ENCODE measurements around the gene CSRNP3.

Gene CSRNP3, protein sequence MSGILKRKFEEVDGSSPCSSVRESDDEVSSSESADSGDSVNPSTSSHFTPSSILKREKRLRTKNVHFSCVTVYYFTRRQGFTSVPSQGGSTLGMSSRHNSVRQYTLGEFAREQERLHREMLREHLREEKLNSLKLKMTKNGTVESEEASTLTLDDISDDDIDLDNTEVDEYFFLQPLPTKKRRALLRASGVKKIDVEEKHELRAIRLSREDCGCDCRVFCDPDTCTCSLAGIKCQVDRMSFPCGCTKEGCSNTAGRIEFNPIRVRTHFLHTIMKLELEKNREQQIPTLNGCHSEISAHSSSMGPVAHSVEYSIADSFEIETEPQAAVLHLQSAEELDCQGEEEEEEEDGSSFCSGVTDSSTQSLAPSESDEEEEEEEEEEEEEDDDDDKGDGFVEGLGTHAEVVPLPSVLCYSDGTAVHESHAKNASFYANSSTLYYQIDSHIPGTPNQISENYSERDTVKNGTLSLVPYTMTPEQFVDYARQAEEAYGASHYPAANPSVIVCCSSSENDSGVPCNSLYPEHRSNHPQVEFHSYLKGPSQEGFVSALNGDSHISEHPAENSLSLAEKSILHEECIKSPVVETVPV

DNA sequence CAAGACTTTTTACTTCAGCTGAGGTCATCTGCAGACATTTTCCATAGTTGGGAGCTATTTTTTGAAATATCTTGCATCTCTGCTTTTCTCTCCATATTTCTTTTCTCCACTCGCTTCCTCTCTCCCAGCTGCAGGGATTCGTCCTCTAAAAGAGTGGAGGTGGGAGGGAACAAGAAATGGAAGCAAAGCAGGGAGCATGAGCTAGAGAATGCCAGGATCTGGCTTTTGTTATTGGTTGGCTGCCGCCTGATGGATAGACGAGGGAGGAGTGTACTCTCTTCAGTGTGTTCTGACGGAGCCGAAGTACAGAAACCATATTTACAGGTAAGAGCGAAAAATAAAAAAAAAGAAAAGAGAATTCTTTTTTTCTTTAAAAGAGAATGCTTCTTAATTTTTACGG, at the start of gene CSRNP3:
Gene CSRNP3 (plus strand): TSS at position 282 of the 400 bp plus-strand sequence. CDS start 125,368 bp downstream, outside the sequence.
- DNase-seq: no peak

- no peak for DNase-seq
Observed at GRCh38 chr2:165420231-165420630, 49.3 kb upstream of the CSRNP3 start.

DNA sequence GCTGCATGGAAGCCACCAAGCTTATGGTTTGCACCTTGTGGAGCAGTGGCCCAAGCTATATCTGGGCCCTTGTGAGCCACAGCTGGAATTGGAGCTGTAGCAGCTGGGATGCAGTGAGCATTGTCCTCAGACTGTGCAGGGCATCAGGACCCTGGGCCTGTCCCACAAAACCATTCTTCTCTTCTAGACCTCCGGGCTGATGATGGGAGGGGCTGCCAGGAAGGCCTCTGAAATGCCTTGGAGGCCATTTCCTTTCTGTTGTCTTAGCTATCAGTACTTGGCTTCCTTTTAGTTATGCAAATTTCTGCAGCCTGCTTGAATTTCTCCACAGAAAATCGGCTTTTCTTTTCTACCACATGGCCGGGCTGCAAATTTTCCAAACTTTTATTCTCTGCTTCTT, 46.4 kb upstream of the CSRNP3 start:
- no peak for DNase-seq

DNA sequence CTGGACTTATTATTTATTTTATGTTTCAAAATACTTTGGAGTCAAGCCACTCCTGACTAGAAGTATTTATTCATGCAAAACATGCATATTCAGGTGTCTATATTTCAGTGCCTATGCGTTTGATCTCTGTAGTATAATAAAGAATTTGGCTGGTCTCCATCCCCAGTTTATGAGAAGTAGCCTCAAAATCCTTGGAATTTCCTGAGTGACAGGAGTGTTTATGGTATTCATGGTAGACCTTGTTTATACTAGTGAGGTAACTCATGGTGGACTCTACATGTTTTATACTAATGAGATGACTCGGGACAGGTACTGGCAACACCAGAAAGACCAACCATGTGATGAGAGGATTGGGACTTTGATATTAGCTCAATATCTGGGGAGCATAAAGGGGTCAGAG, 43.9 kb upstream of the CSRNP3 start:
- no peak for DNase-seq

DNA sequence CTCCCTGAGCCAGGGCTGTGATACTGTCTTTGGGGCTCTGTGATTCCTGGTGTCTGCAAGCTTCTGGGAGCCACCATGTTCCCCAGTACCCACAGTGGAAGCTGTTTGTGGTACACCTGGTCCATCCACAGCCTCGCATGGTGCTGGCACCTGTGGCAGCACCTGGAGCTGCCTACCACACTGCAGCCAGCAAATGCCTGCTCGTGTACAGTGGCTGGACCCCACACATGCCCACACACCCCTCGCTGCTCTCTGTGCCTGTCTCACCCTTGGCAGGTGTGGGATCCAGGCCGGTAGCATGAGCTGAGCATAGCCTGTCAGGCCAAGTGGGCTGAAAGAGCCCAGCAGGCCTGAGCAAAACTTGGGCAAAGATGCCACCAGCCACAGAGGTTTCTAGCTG, 41.8 kb upstream of the CSRNP3 start:
- no peak for DNase-seq

- no peak for DNase-seq
Observed at GRCh38 chr2:165428926-165429325, 40.6 kb upstream of the CSRNP3 start.

- no peak for DNase-seq
Observed at GRCh38 chr2:165431014-165431413, 38.5 kb upstream of the CSRNP3 start.

DNA sequence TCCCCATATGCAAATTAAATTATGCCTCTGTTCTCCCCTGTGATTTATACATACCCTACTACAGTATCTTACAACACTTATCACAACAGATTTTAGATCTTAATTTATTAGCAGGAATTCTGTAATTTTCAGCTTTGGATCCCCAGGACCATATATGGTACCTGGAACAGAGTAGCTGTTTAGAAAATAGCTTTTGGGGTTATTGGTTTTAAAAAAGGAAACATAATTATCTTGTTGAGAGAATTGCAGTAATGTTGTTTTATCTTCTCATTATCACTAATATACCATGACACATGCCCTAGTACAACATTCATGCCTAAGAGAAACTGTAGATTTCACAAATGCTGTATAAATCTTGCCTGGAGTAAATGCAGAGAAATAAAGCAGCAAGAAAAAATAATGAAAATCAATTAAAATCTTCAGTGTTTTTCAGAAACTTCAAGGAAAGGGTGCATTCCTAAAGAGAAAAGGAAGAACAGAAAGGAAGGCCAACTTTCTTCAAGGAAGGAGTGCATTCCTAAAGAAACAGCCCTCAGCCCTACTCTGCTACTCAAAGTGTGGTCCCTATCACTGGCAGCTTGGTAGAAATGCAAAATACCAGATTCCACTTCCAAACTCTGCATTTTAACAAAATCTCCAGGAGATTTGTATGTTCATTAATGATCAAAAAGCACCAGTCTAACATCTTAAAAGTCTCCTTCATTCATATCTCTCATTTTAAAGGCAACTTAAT, 37.1 kb upstream of the CSRNP3 start:
- DNase-seq: no peak

GRCh38 chr2:165434865-165435496, 34.5 kb upstream of the CSRNP3 start:
- DNase-seq: no peak

GRCh38 chr2:165435611-165436010, 33.9 kb upstream of the CSRNP3 start:
- DNase-seq: no peak

GRCh38 chr2:165436559-165436958, 32.9 kb upstream of the CSRNP3 start:
- no peak for DNase-seq

DNA sequence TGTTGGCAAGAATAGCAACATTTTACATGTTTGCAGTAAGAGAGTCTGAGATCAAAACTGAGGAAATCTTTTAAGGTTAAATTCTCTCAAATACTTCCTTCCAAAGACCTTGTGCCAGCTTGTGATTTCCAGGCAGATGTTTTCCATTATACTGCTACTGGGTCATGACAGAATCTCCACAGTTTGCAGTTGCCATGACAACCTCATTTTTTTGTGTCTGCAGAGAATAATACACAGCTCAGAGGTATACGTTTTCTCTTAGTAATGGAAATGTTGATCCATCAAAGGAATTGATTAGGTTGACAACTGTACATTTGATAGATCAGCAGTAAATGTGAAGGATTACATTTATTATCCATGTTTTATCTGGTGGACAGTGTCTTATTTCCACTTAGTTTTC, 29.1 kb upstream of the CSRNP3 start:
- no peak for DNase-seq

GRCh38 chr2:165443511-165443910, 26.0 kb upstream of the CSRNP3 start:
- DNase-seq: no peak

- no peak for DNase-seq
Observed at GRCh38 chr2:165448406-165448805, 21.1 kb upstream of the CSRNP3 start.

DNA sequence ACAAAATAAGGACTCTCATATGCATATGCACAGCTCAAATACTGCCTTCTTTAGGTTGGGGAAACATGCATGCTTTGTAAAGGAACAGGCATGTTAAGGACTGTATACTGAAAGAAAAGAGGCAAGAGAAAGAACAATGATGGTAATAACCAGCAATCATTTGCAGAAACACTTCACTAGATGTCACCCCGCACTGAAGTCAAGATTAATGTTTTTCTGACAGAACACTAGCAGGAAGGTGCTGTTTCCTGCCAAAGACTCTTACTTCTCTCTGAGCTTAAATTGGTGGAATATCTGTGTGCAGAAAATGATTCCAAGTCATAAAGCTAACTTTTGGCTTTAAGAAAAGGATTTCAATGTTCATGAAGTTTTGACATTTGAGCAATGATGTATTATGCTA, 19.3 kb upstream of the CSRNP3 start:
- DNase-seq: no peak

- no peak for DNase-seq
Observed at GRCh38 chr2:165452327-165452726, 17.2 kb upstream of the CSRNP3 start.

- no peak for DNase-seq
Observed at GRCh38 chr2:165453561-165454094, 15.9 kb upstream of the CSRNP3 start.

DNA sequence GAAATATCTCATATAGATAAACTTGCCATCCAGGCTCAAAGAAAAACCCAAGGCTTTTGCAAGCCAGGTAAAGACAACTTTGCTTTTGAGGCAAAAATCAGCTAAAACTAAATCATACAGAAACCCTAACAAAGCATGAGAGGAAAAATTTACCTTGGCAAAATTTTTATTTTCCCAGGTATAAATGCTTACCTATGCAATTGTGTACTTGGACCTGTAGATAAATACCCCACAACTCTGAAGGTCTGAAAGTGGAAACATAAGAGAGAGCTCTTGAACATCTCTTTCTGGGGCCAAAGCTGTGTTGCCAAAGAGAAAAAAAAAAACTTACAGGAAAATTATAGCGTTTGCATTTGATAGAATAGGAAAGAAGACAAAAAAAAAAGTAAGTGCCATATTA, 14.6 kb upstream of the CSRNP3 start:
- no peak for DNase-seq

GRCh38 chr2:165456027-165456426, 13.5 kb upstream of the CSRNP3 start:
- DNase-seq: no peak

DNA sequence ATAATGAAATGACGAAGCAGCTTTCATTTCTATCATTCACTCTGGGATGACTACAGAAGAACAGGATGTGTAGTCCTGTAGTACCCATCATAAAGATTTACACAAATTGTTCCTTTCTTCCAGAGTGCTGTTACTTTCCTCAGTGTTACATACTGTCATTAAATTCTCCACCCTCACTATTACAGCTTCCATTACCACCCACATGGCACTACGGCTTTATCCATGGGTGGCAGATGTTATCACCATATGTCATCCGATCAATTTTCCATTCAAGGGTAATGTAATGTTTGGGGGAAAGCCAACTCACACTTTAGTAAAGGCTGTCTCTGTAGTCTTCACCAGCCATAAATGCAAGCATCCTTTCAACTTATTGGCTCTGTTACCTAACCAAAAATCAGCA, 7.1 kb upstream of the CSRNP3 start:
- no peak for DNase-seq

GRCh38 chr2:165466386-165466785, 3.1 kb upstream of the CSRNP3 start:
- DNase-seq: no peak

- no peak for DNase-seq
Observed at GRCh38 chr2:165467921-165468320, 1.6 kb upstream of the CSRNP3 start.

DNA sequence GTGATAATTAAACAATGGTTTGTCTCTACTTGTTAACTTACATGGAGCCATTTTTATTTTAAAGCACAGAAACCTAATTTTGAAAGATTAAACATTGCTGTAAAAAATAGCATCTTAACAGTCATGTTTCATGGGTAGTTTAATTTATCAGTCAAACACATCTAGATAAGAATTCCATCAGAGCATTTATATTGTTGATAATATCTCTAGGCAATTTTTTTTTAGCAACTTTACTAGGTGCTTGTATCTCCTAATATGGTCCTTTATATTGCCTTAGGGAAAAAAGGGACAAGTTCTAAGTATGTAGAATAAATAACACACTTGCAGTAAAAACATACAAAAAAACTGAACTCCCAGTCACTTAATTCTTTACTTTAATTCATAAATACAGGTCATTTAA, 863 bp downstream of the CSRNP3 start:
- DNase-seq: no peak

Measured in cortex of kidney (tissue), 1 donor.